Measurements from ENCODE around the gene ACSM2B. TPM values are rescaled to one million over a fixed set of nuclear protein-coding genes. Genes with fewer than 3 reads are reported as not detected.
"Not testable (repeated sequence)": the region's sequence is repeated elsewhere in the genome, so short reads cannot be mapped to it uniquely, and the experiment has no call there.

Gene ACSM2B
- total RNA-seq, 1 donor from 2014 or later, result not detected

- TF ChIP-seq CTCF (IDR thresholded peaks at IDR 0.05), result no peak
- DNase-seq (ENCODE audit: extremely low spot score, unreplicated experiment), result no peak
- peaks cover 31% of the 10 kb centered on the region for H3K9me3 Mint-ChIP-seq (ENCODE audit: unreplicated experiment)
Measured at GRCh38 chr16:20507280-20507679, 68.9 kb downstream of the ACSM2B start.

GRCh38 chr16:20504418-20504817 lies 71.7 kb downstream of the ACSM2B start:
- Mint-ChIP-seq H3K4me1 (ENCODE audit: unreplicated experiment) (no peaks in the 10 kb centered on the region), H3K27me3 (ENCODE audit: unreplicated experiment) (no peaks in the 10 kb centered on the region), H3K36me3 (ENCODE audit: unreplicated experiment) (no peaks in the 10 kb centered on the region), H3K9me3 (ENCODE audit: unreplicated experiment) (peaks cover 31% of the 10 kb centered on the region), H3K27ac (ENCODE audit: unreplicated experiment) (no peak overlapping the region), H3K4me3 (ENCODE audit: unreplicated experiment) (no peak overlapping the region)
- no peak for TF ChIP-seq CTCF (IDR thresholded peaks at IDR 0.05)
- no peak for DNase-seq (ENCODE audit: extremely low spot score, unreplicated experiment)

More at GRCh38 chr16:20507280-20507679, 68.9 kb downstream of the ACSM2B start:
- Mint-ChIP-seq H3K27ac (ENCODE audit: unreplicated experiment) (no peak overlapping the region), H3K36me3 (ENCODE audit: unreplicated experiment) (no peaks in the 10 kb centered on the region), H3K4me3 (ENCODE audit: unreplicated experiment) (no peak overlapping the region), H3K4me1 (ENCODE audit: unreplicated experiment) (no peaks in the 10 kb centered on the region), H3K27me3 (ENCODE audit: unreplicated experiment) (no peaks in the 10 kb centered on the region)

- H3K4me1 Mint-ChIP-seq (ENCODE audit: unreplicated experiment); DNase-seq (ENCODE audit: extremely low spot score, unreplicated experiment); H3K9me3 Mint-ChIP-seq (ENCODE audit: unreplicated experiment); H3K27ac Mint-ChIP-seq (ENCODE audit: unreplicated experiment); H3K36me3 Mint-ChIP-seq (ENCODE audit: unreplicated experiment); H3K4me3 Mint-ChIP-seq (ENCODE audit: unreplicated experiment); H3K27me3 Mint-ChIP-seq (ENCODE audit: unreplicated experiment): not testable (repeated sequence)
Measured at GRCh38 chr16:20491448-20491847, 84.7 kb downstream of the ACSM2B start.

- DNase-seq (ENCODE audit: extremely low spot score, unreplicated experiment); H3K36me3 Mint-ChIP-seq (ENCODE audit: unreplicated experiment); H3K27me3 Mint-ChIP-seq (ENCODE audit: unreplicated experiment); H3K4me3 Mint-ChIP-seq (ENCODE audit: unreplicated experiment); H3K9me3 Mint-ChIP-seq (ENCODE audit: unreplicated experiment); H3K4me1 Mint-ChIP-seq (ENCODE audit: unreplicated experiment); H3K27ac Mint-ChIP-seq (ENCODE audit: unreplicated experiment): not testable (repeated sequence)
Measured at GRCh38 chr16:20490994-20491393, 85.2 kb downstream of the ACSM2B start.

Other genes starting within 250 kb of the ACSM2B start
- gene GP2, start 248.9 kb downstream of the ACSM2B start, total RNA-seq, result not detected in 2 replicates
- not detected in 2 replicates for gene UMOD, start 223.7 kb downstream of the ACSM2B start, total RNA-seq
- not detected in 2 replicates for gene PDILT, start 171.6 kb downstream of the ACSM2B start, total RNA-seq
- 2.3 and 2.7 TPM in 2 replicates for gene ACSM5, start 166.8 kb downstream of the ACSM2B start, total RNA-seq
- not detected in 2 replicates for gene ACSM2A, start 124.8 kb downstream of the ACSM2B start, total RNA-seq
- not detected in 2 replicates for gene ACSM1, start 121.3 kb upstream of the ACSM2B start, total RNA-seq
- 35.3 and 36.3 TPM in 2 replicates for gene THUMPD1, start 165.5 kb upstream of the ACSM2B start, total RNA-seq
- 0.94 and 1.7 TPM in 2 replicates for gene ACSM3, start 187.6 kb upstream of the ACSM2B start, total RNA-seq
- gene ERI2, start 230.1 kb upstream of the ACSM2B start, total RNA-seq, result 16.6 and 18.3 TPM in 2 replicates
- 2.5 and 4.2 TPM in 2 replicates for gene REXO5, start 230.2 kb upstream of the ACSM2B start, total RNA-seq